D341Med (cell line): ENCODE data around the gene APBA1.

Source experiments
- DNase-seq: peaks from one replicate; pipeline ENCODE4 v3.0.0; 2012; ENCODE audit warnings: low spot score

The APBA1 gene

GRCh38 chr9:69519470-69520240 is 152.5 kb downstream of the APBA1 start:
- DNase-seq = no peak

- DNase-seq = no peak
Observed at GRCh38 chr9:69516353-69517322, 155.5 kb downstream of the APBA1 start.

GRCh38 chr9:69515810-69516209 is 156.4 kb downstream of the APBA1 start:
- DNase-seq = no peak

- DNase-seq = no peak
Observed at GRCh38 chr9:69513141-69513820, 158.9 kb downstream of the APBA1 start.

- no peak for DNase-seq
Observed at GRCh38 chr9:69504058-69504457, 168.1 kb downstream of the APBA1 start.

GRCh38 chr9:69502671-69503301 is 169.4 kb downstream of the APBA1 start:
- DNase-seq = no peak

- DNase-seq = no peak
Observed at GRCh38 chr9:69500896-69501295, 171.3 kb downstream of the APBA1 start.

- no peak for DNase-seq
Observed at GRCh38 chr9:69499959-69500358, 172.2 kb downstream of the APBA1 start.

- DNase-seq = no peak
Observed at GRCh38 chr9:69499407-69499806, 172.8 kb downstream of the APBA1 start.

- no peak for DNase-seq
Observed at GRCh38 chr9:69498470-69498869, 173.7 kb downstream of the APBA1 start.

GRCh38 chr9:69497816-69498215 is 174.4 kb downstream of the APBA1 start:
- no peak for DNase-seq

- no peak for DNase-seq
Observed at GRCh38 chr9:69496846-69497450, 175.2 kb downstream of the APBA1 start.

- DNase-seq = no peak
Observed at GRCh38 chr9:69495296-69495695, 176.9 kb downstream of the APBA1 start.

GRCh38 chr9:69494763-69495162 is 177.4 kb downstream of the APBA1 start:
- DNase-seq = no peak

- no peak for DNase-seq
Observed at GRCh38 chr9:69494208-69494607, 178.0 kb downstream of the APBA1 start.

GRCh38 chr9:69486498-69486897 is 185.7 kb downstream of the APBA1 start:
- no peak for DNase-seq

GRCh38 chr9:69485466-69485865 is 186.7 kb downstream of the APBA1 start:
- DNase-seq = no peak

- no peak for DNase-seq
Observed at GRCh38 chr9:69483886-69484422, 188.2 kb downstream of the APBA1 start.

- DNase-seq = no peak
Observed at GRCh38 chr9:69476797-69477196, 195.4 kb downstream of the APBA1 start.

- DNase-seq = no peak
Observed at GRCh38 chr9:69476016-69476415, 196.2 kb downstream of the APBA1 start.

- no peak for DNase-seq
Observed at GRCh38 chr9:69474821-69475220, 197.3 kb downstream of the APBA1 start.
